ENCODE data around the gene HOXA11. TPM values are rescaled to one million over a fixed set of nuclear protein-coding genes. Genes with fewer than 3 reads are reported as not detected.

HOXA11 gene
- total and polyA plus RNA-seq, 4 donors, result not detected

- no peak for TF ChIP-seq GABPA (IDR thresholded peaks at IDR 0.05 in 1 of 2, conservative IDR thresholded peaks at IDR 0.05 in 1 of 2)
- no peak for TF ChIP-seq RAD21 (IDR thresholded peaks at IDR 0.05)
- TF ChIP-seq CTCF (IDR thresholded peaks at IDR 0.05; ENCODE audit: low read depth, low read length, missing input control), result no peak
- TF ChIP-seq RXRA (IDR thresholded peaks at IDR 0.05), result no peak
- TF ChIP-seq EGR1 (IDR thresholded peaks at IDR 0.05; ENCODE audit: low read depth in 2 of 2), result no peak
- TF ChIP-seq HNF4A (conservative IDR thresholded peaks at IDR 0.05), result no peak
- TF ChIP-seq, protein P1, sequence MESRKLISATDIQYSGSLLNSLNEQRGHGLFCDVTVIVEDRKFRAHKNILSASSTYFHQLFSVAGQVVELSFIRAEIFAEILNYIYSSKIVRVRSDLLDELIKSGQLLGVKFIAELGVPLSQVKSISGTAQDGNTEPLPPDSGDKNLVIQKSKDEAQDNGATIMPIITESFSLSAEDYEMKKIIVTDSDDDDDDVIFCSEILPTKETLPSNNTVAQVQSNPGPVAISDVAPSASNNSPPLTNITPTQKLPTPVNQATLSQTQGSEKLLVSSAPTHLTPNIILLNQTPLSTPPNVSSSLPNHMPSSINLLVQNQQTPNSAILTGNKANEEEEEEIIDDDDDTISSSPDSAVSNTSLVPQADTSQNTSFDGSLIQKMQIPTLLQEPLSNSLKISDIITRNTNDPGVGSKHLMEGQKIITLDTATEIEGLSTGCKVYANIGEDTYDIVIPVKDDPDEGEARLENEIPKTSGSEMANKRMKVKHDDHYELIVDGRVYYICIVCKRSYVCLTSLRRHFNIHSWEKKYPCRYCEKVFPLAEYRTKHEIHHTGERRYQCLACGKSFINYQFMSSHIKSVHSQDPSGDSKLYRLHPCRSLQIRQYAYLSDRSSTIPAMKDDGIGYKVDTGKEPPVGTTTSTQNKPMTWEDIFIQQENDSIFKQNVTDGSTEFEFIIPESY (IDR thresholded peaks at IDR 0.05), result no peak
- no peak for TF ChIP-seq YY1 (IDR thresholded peaks at IDR 0.05)
- TF ChIP-seq FOXA2 (IDR thresholded peaks at IDR 0.05), result no peak
- TF ChIP-seq, protein P2, sequence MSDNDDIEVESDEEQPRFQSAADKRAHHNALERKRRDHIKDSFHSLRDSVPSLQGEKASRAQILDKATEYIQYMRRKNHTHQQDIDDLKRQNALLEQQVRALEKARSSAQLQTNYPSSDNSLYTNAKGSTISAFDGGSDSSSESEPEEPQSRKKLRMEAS (IDR thresholded peaks at IDR 0.05), result no peak
- TF ChIP-seq TAF1 (conservative IDR thresholded peaks at IDR 0.05), result no peak
- TF ChIP-seq JUND (IDR thresholded peaks at IDR 0.05), result no peak
- no peak for TF ChIP-seq HNF4G (IDR thresholded peaks at IDR 0.05)
- TF ChIP-seq, protein P3, sequence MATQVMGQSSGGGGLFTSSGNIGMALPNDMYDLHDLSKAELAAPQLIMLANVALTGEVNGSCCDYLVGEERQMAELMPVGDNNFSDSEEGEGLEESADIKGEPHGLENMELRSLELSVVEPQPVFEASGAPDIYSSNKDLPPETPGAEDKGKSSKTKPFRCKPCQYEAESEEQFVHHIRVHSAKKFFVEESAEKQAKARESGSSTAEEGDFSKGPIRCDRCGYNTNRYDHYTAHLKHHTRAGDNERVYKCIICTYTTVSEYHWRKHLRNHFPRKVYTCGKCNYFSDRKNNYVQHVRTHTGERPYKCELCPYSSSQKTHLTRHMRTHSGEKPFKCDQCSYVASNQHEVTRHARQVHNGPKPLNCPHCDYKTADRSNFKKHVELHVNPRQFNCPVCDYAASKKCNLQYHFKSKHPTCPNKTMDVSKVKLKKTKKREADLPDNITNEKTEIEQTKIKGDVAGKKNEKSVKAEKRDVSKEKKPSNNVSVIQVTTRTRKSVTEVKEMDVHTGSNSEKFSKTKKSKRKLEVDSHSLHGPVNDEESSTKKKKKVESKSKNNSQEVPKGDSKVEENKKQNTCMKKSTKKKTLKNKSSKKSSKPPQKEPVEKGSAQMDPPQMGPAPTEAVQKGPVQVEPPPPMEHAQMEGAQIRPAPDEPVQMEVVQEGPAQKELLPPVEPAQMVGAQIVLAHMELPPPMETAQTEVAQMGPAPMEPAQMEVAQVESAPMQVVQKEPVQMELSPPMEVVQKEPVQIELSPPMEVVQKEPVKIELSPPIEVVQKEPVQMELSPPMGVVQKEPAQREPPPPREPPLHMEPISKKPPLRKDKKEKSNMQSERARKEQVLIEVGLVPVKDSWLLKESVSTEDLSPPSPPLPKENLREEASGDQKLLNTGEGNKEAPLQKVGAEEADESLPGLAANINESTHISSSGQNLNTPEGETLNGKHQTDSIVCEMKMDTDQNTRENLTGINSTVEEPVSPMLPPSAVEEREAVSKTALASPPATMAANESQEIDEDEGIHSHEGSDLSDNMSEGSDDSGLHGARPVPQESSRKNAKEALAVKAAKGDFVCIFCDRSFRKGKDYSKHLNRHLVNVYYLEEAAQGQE (IDR thresholded peaks at IDR 0.05), result no peak
- TF ChIP-seq, protein P4, sequence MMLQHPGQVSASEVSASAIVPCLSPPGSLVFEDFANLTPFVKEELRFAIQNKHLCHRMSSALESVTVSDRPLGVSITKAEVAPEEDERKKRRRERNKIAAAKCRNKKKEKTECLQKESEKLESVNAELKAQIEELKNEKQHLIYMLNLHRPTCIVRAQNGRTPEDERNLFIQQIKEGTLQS (IDR thresholded peaks at IDR 0.05), result no peak
- no peak overlapping the region for H3K9ac ChIP-seq (ENCODE audit: low read depth in 1 of 2, low read length in 2 of 2)
- H3K4me3 ChIP-seq (ENCODE audit: low read depth in 1 of 3, low read length in 3 of 3), result no peak overlapping the region
Observed at GRCh38 chr7:27212497-27213432, 27.7 kb upstream of the HOXA11 start.

More at GRCh38 chr7:27212497-27213432, 27.7 kb upstream of the HOXA11 start:
- peaks cover 6 to 10% (median 7%) of the 10 kb centered on the region in 4 donors for H3K4me1 ChIP-seq (ENCODE audit: control insufficient read depth in 4 of 4, insufficient read depth in 4 of 4, low read length in 3 of 4)
- no peaks in the 10 kb centered on the region for H3K36me3 ChIP-seq (ENCODE audit: control insufficient read depth in 4 of 4, insufficient read depth in 3 of 4, low read depth in 1 of 4, low read length in 3 of 4)
- H3K27me3 ChIP-seq (ENCODE audit: control insufficient read depth in 4 of 4, insufficient read depth in 4 of 4, low read length in 3 of 4), result peaks cover 0 to 10% (median 9%) of the 10 kb centered on the region in 4 donors
- DNase-seq (ENCODE audit: low spot score), result no peak
- 22% methylated on average over 52 of the region's 52 CpGs for WGBS
- no peaks in the 10 kb centered on the region for H3K9me3 ChIP-seq (ENCODE audit: control insufficient read depth in 4 of 4, low read length in 3 of 4)
- no peak overlapping the region for H3K27ac ChIP-seq (ENCODE audit: low read depth in 1 of 2, low read length in 2 of 2)
